Duodenal mucosa (tissue), 2 donors: ENCODE data around the gene COASY.

Experiments used
- H3K27ac ChIP-seq: one replicate; pipeline ENCODE4 v1.7.0; 2013; ENCODE audit warnings: low read depth, low read length
- H3K27me3 ChIP-seq, 2 donors: one replicate each; pipeline ENCODE4 v1.7.0; 2013; ENCODE audit warnings: low read length in 2 of 2, control low read depth in 1 of 2; ENCODE audit not compliant: insufficient read depth in 2 of 2, control insufficient read depth in 1 of 2
- H3K36me3 ChIP-seq, 2 donors: one replicate each; pipeline ENCODE4 v1.7.0; 2013; ENCODE audit warnings: low read length in 2 of 2, control low read depth in 1 of 2; ENCODE audit not compliant: insufficient read depth in 2 of 2, control insufficient read depth in 1 of 2
- H3K4me1 ChIP-seq, 2 donors: one replicate each; pipeline ENCODE4 v1.7.0; 2013; ENCODE audit warnings: low read length in 2 of 2, control low read depth in 1 of 2; ENCODE audit not compliant: insufficient read depth in 2 of 2, control insufficient read depth in 1 of 2
- H3K4me3 ChIP-seq, 2 donors: one replicate each; pipeline ENCODE4 v1.7.0; 2013; ENCODE audit warnings: low read length in 2 of 2, low read depth in 1 of 2
- H3K9ac ChIP-seq, 2 donors: one replicate each; pipeline ENCODE4 v1.7.0; 2013; ENCODE audit warnings: low read length in 2 of 2, low read depth in 1 of 2
- H3K9me3 ChIP-seq, 2 donors: one replicate each; pipeline ENCODE4 v1.7.0; 2013; ENCODE audit warnings: low read length in 2 of 2, control low read depth in 1 of 2; ENCODE audit not compliant: control insufficient read depth in 1 of 2

The COASY gene

GRCh38 chr17:42573095-42573494 lies 11.1 kb downstream of the COASY start:
- H3K9ac ChIP-seq, result no peak overlapping the region
- no peak overlapping the region for H3K27ac ChIP-seq

GRCh38 chr17:42574463-42574862 lies 12.5 kb downstream of the COASY start:
- H3K36me3 ChIP-seq, result peaks cover 42 to 58% of the 10 kb centered on the region in 2 donors
- no peaks in the 10 kb centered on the region for H3K9me3 ChIP-seq
- H3K9ac ChIP-seq, result no peak overlapping the region
- no peak overlapping the region for H3K4me3 ChIP-seq
- H3K27me3 ChIP-seq, result no peaks in the 10 kb centered on the region
- no peak overlapping the region for H3K27ac ChIP-seq
- H3K4me1 ChIP-seq, result peaks cover 18 to 22% of the 10 kb centered on the region in 2 donors

More at GRCh38 chr17:42573095-42573494, 11.1 kb downstream of the COASY start:
- peaks cover 24 to 26% of the 10 kb centered on the region in 2 donors for H3K4me1 ChIP-seq
- H3K27me3 ChIP-seq, result no peaks in the 10 kb centered on the region
- H3K4me3 ChIP-seq, result no peak overlapping the region
- H3K9me3 ChIP-seq, result no peaks in the 10 kb centered on the region
- peaks cover 53 to 67% of the 10 kb centered on the region in 2 donors for H3K36me3 ChIP-seq

GRCh38 chr17:42577140-42577531 lies 15.2 kb downstream of the COASY start:
- Histone ChIP-seq H3K4me3 (peak overlapping the region; percentile 89 to 95), H3K36me3 (peaks cover 39 to 57% of the 10 kb centered on the region in 2 donors), H3K27ac (no peak overlapping the region), H3K9me3 (no peaks in the 10 kb centered on the region), H3K9ac (peak overlapping the region; percentile 77 to 78), H3K4me1 (peaks cover 17 to 22% of the 10 kb centered on the region in 2 donors), H3K27me3 (no peaks in the 10 kb centered on the region)

- peaks cover 42 to 59% of the 10 kb centered on the region in 2 donors for H3K36me3 ChIP-seq
Measured at GRCh38 chr17:42577532-42578281, 15.8 kb downstream of the COASY start, which contains the start of gene PSMC3IP. TSS of gene PSMC3IP (minus strand) at chr17:42577729. CDS start at chr17:42577686, 43 bp downstream.

GRCh38 chr17:42578282-42578869 lies 16.4 kb downstream of the COASY start:
- H3K9ac ChIP-seq, result peak overlapping the region; percentile 77 to 95
- peaks cover 40 to 59% of the 10 kb centered on the region in 2 donors for H3K36me3 ChIP-seq
- H3K27me3 ChIP-seq, result no peaks in the 10 kb centered on the region
- no peaks in the 10 kb centered on the region for H3K9me3 ChIP-seq
- H3K4me1 ChIP-seq, result peaks cover 17 to 22% of the 10 kb centered on the region in 2 donors
- peak overlapping the region; percentile 89 to 95 for H3K4me3 ChIP-seq
- peak overlapping the region; percentile 74 for H3K27ac ChIP-seq

More at GRCh38 chr17:42577532-42578281, 15.8 kb downstream of the COASY start, which contains the start of gene PSMC3IP:
- no peaks in the 10 kb centered on the region for H3K9me3 ChIP-seq
- H3K4me1 ChIP-seq, result peaks cover 17 to 22% of the 10 kb centered on the region in 2 donors
- H3K4me3 ChIP-seq, result peak within 1 kb of the TSS; percentile 89 to 95
- peak within 1 kb of the TSS; percentile 77 to 95 for H3K9ac ChIP-seq
- H3K27me3 ChIP-seq, result no peaks in the 10 kb centered on the region
- H3K27ac ChIP-seq, result peak within 1 kb of the TSS; percentile 74

- H3K4me1 ChIP-seq, result peaks cover 19 to 22% of the 10 kb centered on the region in 2 donors
- no peak overlapping the region for H3K27ac ChIP-seq
- no peaks in the 10 kb centered on the region for H3K9me3 ChIP-seq
- H3K4me3 ChIP-seq, result no peak overlapping the region
- no peaks in the 10 kb centered on the region for H3K27me3 ChIP-seq
- H3K36me3 ChIP-seq, result peaks cover 38 to 56% of the 10 kb centered on the region in 2 donors
- no peak overlapping the region for H3K9ac ChIP-seq
Measured at GRCh38 chr17:42579794-42580551, 18.0 kb downstream of the COASY start.

GRCh38 chr17:42581744-42582270 lies 19.9 kb downstream of the COASY start:
- Histone ChIP-seq H3K9me3 (no peaks in the 10 kb centered on the region), H3K4me1 (peaks cover 16 to 30% of the 10 kb centered on the region in 2 donors), H3K27me3 (no peaks in the 10 kb centered on the region), H3K9ac (no peak overlapping the region), H3K36me3 (peaks cover 42 to 69% of the 10 kb centered on the region in 2 donors), H3K4me3 (no peak overlapping the region), H3K27ac (no peak overlapping the region)

GRCh38 chr17:42584880-42585279 lies 22.9 kb downstream of the COASY start:
- peaks cover 6 to 13% of the 10 kb centered on the region in 2 donors for H3K4me1 ChIP-seq
- H3K9ac ChIP-seq, result no peak overlapping the region
- no peaks in the 10 kb centered on the region for H3K27me3 ChIP-seq
- no peak overlapping the region for H3K27ac ChIP-seq
- H3K4me3 ChIP-seq, result no peak overlapping the region
- peaks cover 46 to 92% of the 10 kb centered on the region in 2 donors for H3K36me3 ChIP-seq
- H3K9me3 ChIP-seq, result no peaks in the 10 kb centered on the region

- Histone ChIP-seq H3K4me1 (peaks cover 6 to 13% of the 10 kb centered on the region in 2 donors), H3K36me3 (peaks cover 42 to 90% of the 10 kb centered on the region in 2 donors), H3K27ac (no peak overlapping the region), H3K27me3 (no peaks in the 10 kb centered on the region), H3K4me3 (no peak overlapping the region), H3K9ac (no peak overlapping the region), H3K9me3 (no peaks in the 10 kb centered on the region)
Measured at GRCh38 chr17:42585353-42585752, 23.4 kb downstream of the COASY start.
